ENCODE results near the gene CCNT1. TPM values are rescaled to one million over a fixed set of nuclear protein-coding genes. Genes with fewer than 3 reads are reported as not detected.
"Not testable (repeated sequence)": the region's sequence is repeated elsewhere in the genome, so short reads cannot be mapped to it uniquely, and the experiment has no call there.

CCNT1 gene
- total RNA-seq, 2 experiments from 2014 or later = 150 TPM

DNA sequence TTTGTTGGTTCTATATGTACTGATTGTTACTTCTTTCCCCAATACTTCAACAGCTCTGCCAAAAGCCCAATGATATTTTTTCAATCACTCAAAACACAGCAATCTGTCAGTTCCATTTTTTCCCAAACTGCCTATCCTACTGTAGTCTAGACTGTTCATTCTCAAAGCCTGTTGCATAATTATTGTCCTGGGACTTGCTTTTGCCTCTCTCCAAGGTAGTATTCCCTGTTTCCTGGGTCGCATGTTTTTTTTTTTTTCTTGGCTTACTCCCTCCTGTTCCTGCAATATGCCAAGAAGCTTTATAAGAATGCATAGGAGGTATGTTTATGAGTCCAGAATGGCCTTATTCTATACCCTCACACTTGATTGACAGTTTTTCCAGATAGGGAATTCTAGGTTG lies 19.9 kb upstream of the CCNT1 start:
- no peak for ATAC-seq (ENCODE audit: poor library complexity)
- H3K27ac ChIP-seq (ENCODE audit: low read depth in 1 of 2, low read length in 2 of 2) = no peak overlapping the region
- H3K36me3 ChIP-seq (ENCODE audit: insufficient read depth, low read length) = no peaks in the 10 kb centered on the region
- TF ChIP-seq, protein P1, sequence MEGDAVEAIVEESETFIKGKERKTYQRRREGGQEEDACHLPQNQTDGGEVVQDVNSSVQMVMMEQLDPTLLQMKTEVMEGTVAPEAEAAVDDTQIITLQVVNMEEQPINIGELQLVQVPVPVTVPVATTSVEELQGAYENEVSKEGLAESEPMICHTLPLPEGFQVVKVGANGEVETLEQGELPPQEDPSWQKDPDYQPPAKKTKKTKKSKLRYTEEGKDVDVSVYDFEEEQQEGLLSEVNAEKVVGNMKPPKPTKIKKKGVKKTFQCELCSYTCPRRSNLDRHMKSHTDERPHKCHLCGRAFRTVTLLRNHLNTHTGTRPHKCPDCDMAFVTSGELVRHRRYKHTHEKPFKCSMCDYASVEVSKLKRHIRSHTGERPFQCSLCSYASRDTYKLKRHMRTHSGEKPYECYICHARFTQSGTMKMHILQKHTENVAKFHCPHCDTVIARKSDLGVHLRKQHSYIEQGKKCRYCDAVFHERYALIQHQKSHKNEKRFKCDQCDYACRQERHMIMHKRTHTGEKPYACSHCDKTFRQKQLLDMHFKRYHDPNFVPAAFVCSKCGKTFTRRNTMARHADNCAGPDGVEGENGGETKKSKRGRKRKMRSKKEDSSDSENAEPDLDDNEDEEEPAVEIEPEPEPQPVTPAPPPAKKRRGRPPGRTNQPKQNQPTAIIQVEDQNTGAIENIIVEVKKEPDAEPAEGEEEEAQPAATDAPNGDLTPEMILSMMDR (IDR thresholded peaks at IDR 0.05) = no peak
- intact Hi-C loops (cut with DNase I, micrococcal nuclease) = no loop called here
- DNase-seq = no peak
- no peaks in the 10 kb centered on the region for H3K9me3 Mint-ChIP-seq
- H3K4me1 Mint-ChIP-seq (ENCODE audit: low read depth) = no peaks in the 10 kb centered on the region
- H3K27ac Mint-ChIP-seq = no peak overlapping the region
- ChIA-PET POLR2A (no interaction called here), CTCF (no interaction called here)
- H3K4me3 ChIP-seq (ENCODE audit: low read length) = no peak overlapping the region
- H3K27me3 Mint-ChIP-seq = peaks cover 28% of the 10 kb centered on the region
- H3K36me3 Mint-ChIP-seq (ENCODE audit: low read depth) = no peaks in the 10 kb centered on the region
- H3K27me3 ChIP-seq (ENCODE audit: control insufficient read depth in 1 of 2, insufficient read depth in 2 of 2, low read length in 2 of 2) = peaks cover 3 to 14% of the 10 kb centered on the region in 2 experiments
- no peaks in the 10 kb centered on the region for H3K9me3 ChIP-seq (ENCODE audit: control insufficient read depth in 1 of 2, insufficient read depth in 1 of 2, low read length in 2 of 2)
- no peaks in the 10 kb centered on the region for H3K4me1 ChIP-seq (ENCODE audit: insufficient read depth, low read length)
- H3K4me3 Mint-ChIP-seq = no peak overlapping the region

DNA sequence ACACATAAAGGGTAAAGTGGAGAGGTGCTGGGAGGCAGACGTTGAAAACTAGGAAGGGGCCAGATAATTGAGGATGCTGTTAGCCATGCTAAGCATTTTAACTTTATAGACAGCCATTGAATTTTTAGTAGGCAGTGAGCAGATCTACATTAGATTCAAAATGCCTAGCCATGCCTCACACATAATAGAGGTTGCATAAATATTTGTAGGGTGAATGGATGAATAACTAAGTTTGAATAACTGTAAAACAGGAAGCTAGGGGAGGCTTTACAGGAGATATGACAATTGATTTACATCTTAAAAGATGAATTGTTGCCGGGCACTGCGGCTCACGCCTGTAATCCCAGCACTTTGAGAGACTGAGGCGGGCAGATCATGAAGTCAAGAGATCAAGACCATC lies 12.3 kb upstream of the CCNT1 start:
- DNase-seq (no peak), ATAC-seq (ENCODE audit: poor library complexity) (no peak)
- intact Hi-C loops (cut with DNase I, micrococcal nuclease) = no loop called here
- CTCF ChIA-PET = no interaction called here
- no peaks in the 10 kb centered on the region for H3K27me3 ChIP-seq (ENCODE audit: control insufficient read depth in 1 of 2, insufficient read depth in 2 of 2, low read length in 2 of 2)
- H3K36me3 ChIP-seq (ENCODE audit: insufficient read depth, low read length) = no peaks in the 10 kb centered on the region
- H3K4me3 ChIP-seq (ENCODE audit: low read length) = no peak overlapping the region
- H3K27me3 Mint-ChIP-seq = peaks cover 5% of the 10 kb centered on the region
- no peak overlapping the region for H3K4me3 Mint-ChIP-seq
- H3K9me3 ChIP-seq (ENCODE audit: control insufficient read depth in 1 of 2, insufficient read depth in 1 of 2, low read length in 2 of 2) = no peaks in the 10 kb centered on the region
- POLR2A ChIA-PET = no interaction called here
- H3K4me1 ChIP-seq (ENCODE audit: insufficient read depth, low read length) = no peaks in the 10 kb centered on the region
- no peaks in the 10 kb centered on the region for H3K9me3 Mint-ChIP-seq
- no peaks in the 10 kb centered on the region for H3K36me3 Mint-ChIP-seq (ENCODE audit: low read depth)
- H3K27ac Mint-ChIP-seq = no peak overlapping the region
- TF ChIP-seq, protein P1 (IDR thresholded peaks at IDR 0.05) = no peak
- H3K4me1 Mint-ChIP-seq (ENCODE audit: low read depth) = no peaks in the 10 kb centered on the region
- no peak overlapping the region for H3K27ac ChIP-seq (ENCODE audit: low read depth in 1 of 2, low read length in 2 of 2)

DNA sequence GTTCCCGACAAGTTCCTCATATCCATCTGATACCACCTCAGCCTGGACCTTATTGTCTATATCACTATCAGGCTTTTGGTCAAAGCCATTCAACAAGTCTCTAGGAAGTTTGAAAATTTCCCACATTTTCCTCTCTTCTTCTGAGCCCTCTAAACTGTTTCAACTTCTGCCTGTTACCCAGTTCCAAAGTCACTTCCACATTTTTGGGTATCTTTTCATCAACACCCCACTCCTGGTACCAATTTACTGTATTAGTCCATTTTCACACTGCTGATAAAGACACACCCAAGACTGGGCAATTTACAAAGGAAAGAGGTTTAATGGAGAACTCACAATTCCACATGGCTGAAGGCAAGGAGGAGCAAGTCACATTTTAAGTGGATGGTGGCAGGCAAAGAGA lies 4.2 kb upstream of the CCNT1 start:
- peaks cover 13% of the 10 kb centered on the region for H3K4me1 ChIP-seq (ENCODE audit: insufficient read depth, low read length)
- POLR2A ChIA-PET; H3K9me3 Mint-ChIP-seq; H3K4me3 ChIP-seq (ENCODE audit: low read length); H3K27ac Mint-ChIP-seq; intact Hi-C loops (cut with DNase I, micrococcal nuclease); DNase-seq; H3K27ac ChIP-seq (ENCODE audit: low read depth in 1 of 2, low read length in 2 of 2); ATAC-seq (ENCODE audit: poor library complexity); H3K9me3 ChIP-seq (ENCODE audit: control insufficient read depth in 1 of 2, insufficient read depth in 1 of 2, low read length in 2 of 2); H3K27me3 ChIP-seq (ENCODE audit: control insufficient read depth in 1 of 2, insufficient read depth in 2 of 2, low read length in 2 of 2); H3K27me3 Mint-ChIP-seq; CTCF ChIA-PET; H3K36me3 ChIP-seq (ENCODE audit: insufficient read depth, low read length): not testable (repeated sequence)
- Mint-ChIP-seq H3K36me3 (ENCODE audit: low read depth) (peaks cover 13% of the 10 kb centered on the region), H3K4me1 (ENCODE audit: low read depth) (peaks cover 11% of the 10 kb centered on the region), H3K4me3 (peak overlapping the region; percentile 35)

DNA sequence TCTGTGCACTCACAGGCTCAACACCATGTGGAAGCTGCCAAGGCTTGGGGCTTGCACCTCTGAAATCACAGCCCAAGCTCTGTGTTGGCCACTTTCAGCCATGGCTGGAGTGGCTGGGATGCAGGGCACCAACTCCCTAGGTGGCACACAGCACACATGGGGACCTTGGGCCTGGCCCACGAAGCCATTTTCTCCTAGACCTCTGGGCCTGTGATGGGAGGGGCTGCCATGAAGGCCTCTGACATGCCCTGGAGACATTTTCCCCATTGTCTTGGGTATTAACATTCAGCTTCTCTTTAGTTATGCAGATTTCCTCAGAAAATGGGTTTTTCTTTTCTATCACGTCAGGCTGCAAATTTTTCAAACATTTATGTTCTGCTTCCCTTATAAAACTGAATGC lies 3.7 kb upstream of the CCNT1 start:
- Mint-ChIP-seq H3K36me3 (ENCODE audit: low read depth) (peaks cover 19% of the 10 kb centered on the region), H3K4me1 (ENCODE audit: low read depth) (peaks cover 16% of the 10 kb centered on the region)
- H3K4me3 Mint-ChIP-seq; H3K27ac ChIP-seq (ENCODE audit: low read depth in 1 of 2, low read length in 2 of 2); H3K9me3 ChIP-seq (ENCODE audit: control insufficient read depth in 1 of 2, insufficient read depth in 1 of 2, low read length in 2 of 2); H3K4me3 ChIP-seq (ENCODE audit: low read length); POLR2A ChIA-PET; H3K27ac Mint-ChIP-seq; H3K27me3 Mint-ChIP-seq; H3K36me3 ChIP-seq (ENCODE audit: insufficient read depth, low read length); DNase-seq; CTCF ChIA-PET; H3K27me3 ChIP-seq (ENCODE audit: control insufficient read depth in 1 of 2, insufficient read depth in 2 of 2, low read length in 2 of 2); H3K9me3 Mint-ChIP-seq; intact Hi-C loops (cut with DNase I, micrococcal nuclease); ATAC-seq (ENCODE audit: poor library complexity): not testable (repeated sequence)
- peaks cover 19% of the 10 kb centered on the region for H3K4me1 ChIP-seq (ENCODE audit: insufficient read depth, low read length)

DNA sequence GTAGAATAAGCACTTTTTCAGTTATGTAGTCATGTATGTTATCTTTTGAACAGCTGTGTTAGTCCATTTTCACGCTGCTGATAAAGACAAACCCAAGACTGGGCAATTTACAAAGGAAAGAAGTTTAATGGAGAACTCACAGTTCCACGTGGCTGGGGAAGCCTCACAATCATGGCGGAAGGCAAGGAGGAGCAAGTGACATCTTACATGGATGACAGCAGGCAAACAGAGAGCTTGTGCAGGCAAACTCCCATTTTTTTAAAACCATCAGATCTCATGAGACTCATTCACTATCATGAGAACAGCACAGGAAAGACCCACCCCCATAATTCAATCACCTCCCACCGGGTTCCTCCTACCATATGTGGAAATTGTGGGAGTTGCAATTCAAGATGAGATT lies 2.5 kb upstream of the CCNT1 start:
- CTCF ChIA-PET = not testable (repeated sequence)
- peak overlapping the region; percentile 91 for H3K27ac Mint-ChIP-seq

More for the DNA sequence above, 2.5 kb upstream of the CCNT1 start:
- H3K27me3 Mint-ChIP-seq; DNase-seq; H3K27ac ChIP-seq (ENCODE audit: low read depth in 1 of 2, low read length in 2 of 2); H3K27me3 ChIP-seq (ENCODE audit: control insufficient read depth in 1 of 2, insufficient read depth in 2 of 2, low read length in 2 of 2); H3K9me3 ChIP-seq (ENCODE audit: control insufficient read depth in 1 of 2, insufficient read depth in 1 of 2, low read length in 2 of 2); POLR2A ChIA-PET; H3K36me3 ChIP-seq (ENCODE audit: insufficient read depth, low read length); H3K9me3 Mint-ChIP-seq; H3K4me3 Mint-ChIP-seq; ATAC-seq (ENCODE audit: poor library complexity); H3K4me3 ChIP-seq (ENCODE audit: low read length): not testable (repeated sequence)
- H3K36me3 Mint-ChIP-seq (ENCODE audit: low read depth) = peaks cover 30% of the 10 kb centered on the region
- intact Hi-C loops (cut with DNase I, micrococcal nuclease) = loop anchor here in 1 of 2 experiments (5.0 kb wide), 1 partner anchor 1308 kb away; the partner anchor contains the start of gene RACGAP1
- peaks cover 27% of the 10 kb centered on the region for H3K4me1 ChIP-seq (ENCODE audit: insufficient read depth, low read length)
- H3K4me1 Mint-ChIP-seq (ENCODE audit: low read depth) = peaks cover 28% of the 10 kb centered on the region

All from CD4-positive, alpha-beta T cell (primary cell).